HL-60/S4 treated with phorbol 12-myristate 13-acetate at 8.2 ng/mL for 4 days and 3 days (cell line): ENCODE results near the gene FHL2.
"Not testable (repeated sequence)": the region's sequence is repeated elsewhere in the genome, so short reads cannot be mapped to it uniquely, and the experiment has no call there.

Source experiments
- in situ Hi-C: fragments of 300-500 bp; cut with MboI; formaldehyde crosslinking; loops from 2 replicates; pipeline ENCODE4 v1.15.0; 2022; ENCODE audit warnings: low sequenced_read_pairs

The FHL2 gene

GRCh38 chr2:105398336-105399206 is at the start of gene FHL2:
FHL2 (minus strand) TSS chr2:105399051; CDS start chr2:105386516, 12,535 bp downstream.
- in situ Hi-C loops = no loop called here

GRCh38 chr2:105447476-105447875 is 48.6 kb upstream of the FHL2 start:
- in situ Hi-C loops = no loop called here

DNA sequence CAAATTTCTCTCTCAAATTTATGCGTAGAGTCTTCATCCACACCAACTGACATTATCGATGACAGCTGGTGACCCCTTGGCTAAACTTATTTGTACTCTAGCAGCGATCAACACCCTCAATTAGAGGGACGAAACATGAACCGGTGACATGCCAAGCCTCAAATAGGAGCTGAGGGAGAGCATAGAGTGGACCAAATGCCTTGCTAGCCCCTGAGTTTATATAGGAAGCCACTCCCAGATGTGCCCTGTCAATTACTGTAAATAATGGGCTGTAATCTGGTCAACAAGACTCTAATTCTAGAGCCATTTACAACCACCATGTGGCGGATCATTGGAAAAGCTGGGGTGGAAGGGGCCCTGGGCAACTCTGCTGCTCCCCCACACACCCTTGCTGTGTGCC is 47.6 kb upstream of the FHL2 start:
- in situ Hi-C loops = no loop called here

DNA sequence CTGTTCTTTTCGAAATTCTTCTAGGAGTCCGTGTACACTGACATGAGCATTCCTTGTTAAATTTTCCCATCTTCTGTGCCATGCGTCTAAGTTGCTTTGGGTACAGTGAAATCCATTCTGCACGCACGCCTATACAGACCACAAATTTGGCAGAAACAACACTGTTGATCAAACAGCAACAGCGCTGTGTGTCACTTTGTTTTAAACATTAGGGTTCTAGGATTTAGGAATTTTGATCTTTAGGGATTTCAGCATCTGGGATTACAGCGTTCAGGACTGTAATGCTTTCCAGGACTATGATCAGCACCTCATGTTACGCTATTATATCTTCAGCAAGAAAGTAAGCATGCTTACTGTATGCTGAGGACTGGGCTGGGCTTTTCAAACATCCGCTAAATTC is 47.1 kb upstream of the FHL2 start:
- in situ Hi-C loops = no loop called here

GRCh38 chr2:105445498-105445897 is 46.6 kb upstream of the FHL2 start:
- in situ Hi-C loops = no loop called here

DNA sequence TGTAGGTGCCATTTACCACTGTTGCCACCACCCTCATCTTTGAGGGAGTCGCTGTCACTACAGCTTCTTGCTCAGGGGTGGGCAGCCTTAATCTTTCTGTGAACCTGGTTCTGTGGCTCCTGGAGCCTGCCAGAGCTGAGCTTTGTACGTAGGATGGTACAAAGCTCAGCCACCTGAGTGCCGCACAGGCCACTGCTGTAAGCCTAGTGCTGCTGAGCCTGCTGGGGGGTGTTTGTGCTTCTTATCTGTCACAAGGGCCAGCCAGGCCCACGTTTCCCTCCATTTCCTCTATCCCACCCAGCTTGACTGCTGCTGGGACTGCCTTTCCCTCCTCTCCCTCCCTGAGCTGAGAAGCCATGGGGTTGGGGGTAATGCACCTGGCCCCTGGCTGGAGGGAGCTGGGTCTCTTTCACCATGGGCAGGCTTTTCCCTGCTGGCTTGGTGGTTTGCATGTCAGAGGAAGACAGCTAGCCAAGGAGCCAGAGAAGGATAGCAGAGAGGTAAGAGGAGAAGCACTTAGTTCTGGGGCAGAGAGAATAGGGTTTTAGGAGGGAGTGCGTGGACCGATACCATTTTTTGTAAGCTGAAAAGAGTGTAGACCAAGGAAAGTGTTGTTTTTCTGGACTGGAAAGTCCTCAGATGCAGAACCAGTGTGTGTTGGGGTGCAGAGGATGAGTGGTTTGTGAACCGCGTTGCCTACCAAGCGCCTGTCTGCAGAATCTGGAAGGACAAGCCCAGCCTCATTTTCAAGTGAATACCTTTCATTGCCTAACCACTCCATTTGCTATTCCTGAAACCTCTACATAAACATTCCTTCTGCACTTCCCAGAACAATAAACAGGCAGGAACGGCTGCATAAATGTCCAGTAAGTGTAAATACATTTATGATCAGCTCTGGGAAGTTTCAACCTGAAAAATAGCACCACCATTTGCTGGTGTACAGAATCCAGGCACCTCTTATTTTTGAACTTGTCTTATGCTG is 45.1 kb upstream of the FHL2 start:
- in situ Hi-C loops = no loop called here

DNA sequence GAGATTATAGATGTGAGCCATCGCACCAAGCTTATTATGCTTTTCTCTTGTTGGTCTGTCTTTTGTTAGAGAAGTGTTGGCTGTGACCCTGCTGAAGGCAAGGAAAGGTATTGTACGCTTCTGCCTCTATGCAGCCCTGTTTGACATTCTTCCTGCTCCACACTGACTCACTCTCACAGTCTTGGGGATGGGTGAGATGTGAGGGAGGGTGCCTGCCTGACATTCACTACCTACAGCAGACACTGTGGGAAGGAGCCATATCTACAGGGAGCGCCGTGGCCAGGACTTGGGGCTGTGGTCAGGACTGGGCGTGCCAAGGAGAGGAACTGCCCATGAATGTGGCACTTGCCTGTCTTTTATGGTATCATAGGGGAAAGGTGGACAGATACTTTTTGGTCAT is 43.9 kb upstream of the FHL2 start:
- in situ Hi-C loops = no loop called here

DNA sequence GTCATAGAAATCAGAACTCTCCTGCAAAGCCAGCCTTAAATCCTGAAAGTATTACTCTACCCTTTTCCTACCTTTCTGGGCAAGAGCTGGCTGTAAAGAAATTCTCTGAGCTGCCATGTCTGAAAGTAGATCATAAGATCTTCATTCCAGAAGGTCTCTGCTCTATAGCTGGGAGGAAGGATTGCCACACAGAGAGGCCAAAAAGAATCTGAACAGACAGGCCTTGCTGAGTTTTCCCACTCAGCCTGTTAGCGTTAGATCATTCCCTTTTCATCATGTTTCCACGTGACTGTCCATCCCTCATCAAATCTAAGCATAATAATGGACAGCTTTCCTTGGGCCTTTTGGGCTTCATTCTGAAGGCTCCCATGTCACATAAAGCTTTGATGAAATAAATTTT is 43.2 kb upstream of the FHL2 start:
- in situ Hi-C loops = no loop called here

- in situ Hi-C loops = no loop called here
Observed at GRCh38 chr2:105439141-105439540, 40.3 kb upstream of the FHL2 start.

DNA sequence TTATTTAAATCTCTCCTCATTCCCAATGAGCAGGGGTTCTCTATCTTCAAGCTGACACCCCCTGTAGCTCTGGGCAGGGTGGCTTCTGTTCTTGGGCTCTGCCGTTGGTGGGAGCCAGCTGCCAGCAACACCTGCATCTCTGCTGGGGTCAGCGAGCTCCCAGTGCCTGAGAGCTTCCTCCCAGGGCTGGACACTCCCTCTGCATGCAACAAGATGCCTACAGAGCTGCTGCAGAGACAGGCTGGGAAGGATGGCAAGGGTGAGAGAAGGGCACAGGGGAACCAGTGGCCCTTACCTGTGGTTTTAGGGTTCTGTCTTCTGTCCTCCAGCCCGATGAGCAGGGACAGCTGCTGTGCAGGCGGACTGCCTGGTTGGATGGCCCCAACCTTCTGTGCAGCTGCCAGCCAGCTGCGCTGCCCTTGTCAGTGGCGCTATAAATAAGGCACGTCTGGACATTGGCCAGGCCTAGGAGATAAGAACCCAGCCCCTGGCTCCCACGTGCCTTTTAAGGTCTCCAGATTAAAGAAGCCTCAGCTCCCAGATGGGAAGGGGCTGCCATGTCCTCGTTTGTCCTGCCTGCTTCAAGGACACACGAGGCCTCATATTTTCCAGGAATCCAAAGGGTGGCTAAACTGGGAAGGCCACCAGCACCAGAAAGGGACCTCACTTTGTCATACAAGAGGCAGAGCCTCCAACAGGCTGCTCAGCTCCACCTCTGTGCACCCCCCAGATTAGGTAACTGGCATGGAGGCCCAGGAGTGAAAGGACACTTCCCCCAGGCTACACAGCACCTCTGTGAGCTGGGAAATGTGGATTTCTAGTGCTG is 39.5 kb upstream of the FHL2 start:
- in situ Hi-C loops = no loop called here

GRCh38 chr2:105437708-105438103 is 38.9 kb upstream of the FHL2 start:
- in situ Hi-C loops = no loop called here

- in situ Hi-C loops = no loop called here
Observed at GRCh38 chr2:105432749-105433148, 33.9 kb upstream of the FHL2 start.

- in situ Hi-C loops = no loop called here
Observed at GRCh38 chr2:105432044-105432399, 33.2 kb upstream of the FHL2 start.

- in situ Hi-C loops = no loop called here
Observed at GRCh38 chr2:105431367-105432043, 32.7 kb upstream of the FHL2 start.

DNA sequence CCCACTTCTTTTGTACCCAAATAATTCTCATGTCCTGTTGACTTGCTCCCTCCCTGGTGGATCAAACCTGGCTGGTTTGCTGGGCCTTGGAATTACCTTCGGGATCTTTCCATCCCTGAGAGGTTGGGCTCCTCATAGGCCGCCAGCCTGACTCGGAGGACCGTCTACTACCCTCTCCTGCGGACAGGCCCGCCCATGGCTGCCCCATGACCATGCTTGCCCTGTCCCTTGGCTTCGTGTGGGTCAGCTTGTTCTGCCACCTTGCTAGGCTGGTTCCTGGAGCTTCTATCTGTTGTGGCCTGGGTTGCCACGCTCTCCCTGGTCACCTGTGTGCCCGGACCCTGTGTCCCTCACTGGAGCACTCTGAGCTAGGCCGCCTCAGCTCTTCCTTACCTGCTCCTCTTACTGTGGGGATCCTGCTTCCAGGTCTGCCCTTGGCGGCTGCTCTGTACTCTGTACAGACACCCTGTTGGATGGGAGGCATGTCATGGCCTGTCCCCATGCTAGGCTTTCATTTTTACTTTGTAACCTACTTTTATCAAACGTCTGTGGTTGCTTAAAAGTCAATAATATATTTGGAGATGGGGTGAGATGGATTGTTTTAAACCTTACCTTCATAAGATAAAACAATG is 29.7 kb upstream of the FHL2 start:
- in situ Hi-C loops = no loop called here

GRCh38 chr2:105427485-105427884 is 28.6 kb upstream of the FHL2 start:
- in situ Hi-C loops = no loop called here

- in situ Hi-C loops = no loop called here
Observed at GRCh38 chr2:105426626-105427292, 27.9 kb upstream of the FHL2 start.

- in situ Hi-C loops = no loop called here
Observed at GRCh38 chr2:105425936-105426625, 27.2 kb upstream of the FHL2 start.

GRCh38 chr2:105424836-105425235 is 26.0 kb upstream of the FHL2 start:
- in situ Hi-C loops = not testable (repeated sequence)
